LNCAP (cell line): Measurements from ENCODE around the gene POMP.
A peak's percentile ranks its signal among the peaks of the same experiment; 100 is the strongest.

Experiments
- CTCF ChIP-seq: fragments of 450-650 bp; IDR thresholded peaks from 2 replicates; pipeline ENCODE4 v1.5.1; 2017; ENCODE audit warnings: mild to moderate bottlenecking

Gene POMP

GRCh38 chr13:28655561-28655960 is 3.4 kb upstream of the POMP start:
- no peak for TF ChIP-seq CTCF

GRCh38 chr13:28657784-28658538 is 969 bp upstream of the POMP start:
- peak; percentile 41 for TF ChIP-seq CTCF

GRCh38 chr13:28658539-28658795 is 463 bp upstream of the POMP start:
- TF ChIP-seq CTCF = no peak

GRCh38 chr13:28659621-28659970 is 666 bp downstream of the POMP start:
- no peak for TF ChIP-seq CTCF

- TF ChIP-seq CTCF = no peak
Observed at GRCh38 chr13:28666897-28667488, 8.1 kb downstream of the POMP start.

- no peak for TF ChIP-seq CTCF
Observed at GRCh38 chr13:28671126-28671792, 12.3 kb downstream of the POMP start.

GRCh38 chr13:28678809-28679208 is 19.9 kb downstream of the POMP start:
- TF ChIP-seq CTCF = no peak
